HEK293 (cell line): ENCODE measurements around the gene ARHGAP26.

ENCODE experiments used
- CTCF ChIA-PET: fragments of 350-600 bp; formaldehyde crosslinking; extraction: SDS; loops from one replicate; lab custom pipeline; 2021; ENCODE audit warnings: antibody characterized with exemption; lab: Yijun Ruan, JAX
- POLR2A ChIA-PET: fragments of 300-600 bp; formaldehyde crosslinking; extraction: SDS; loops from one replicate; lab custom pipeline; 2020; ENCODE audit warnings: antibody characterized with exemption, inconsistent platforms; lab: Yijun Ruan, JAX
- H3K27ac ChIP-seq: fragments of 200-500 bp; sonication (Bioruptor generic); 2 replicates; pipeline ENCODE4 v1.5.1; 2014; ENCODE audit warnings: low read depth, low read length, control low read depth, inconsistent platforms; ENCODE audit errors: extremely low read depth
- H3K36me3 ChIP-seq, 2 experiments: fragments of 200-500 bp in 1 of 2; sonication (Bioruptor generic) in 1 of 2; 1 replicate in 1 of 2; 2 replicates in 1 of 2; pipeline ENCODE4 v1.5.1; 2014 to 2017; ENCODE audit warnings: inconsistent platforms in 2 of 2, low read length in 2 of 2; ENCODE audit not compliant: control insufficient read depth in 2 of 2, insufficient read depth in 1 of 2
- H3K4me1 ChIP-seq: fragments of 200-500 bp; sonication (Bioruptor generic); 2 replicates; pipeline ENCODE4 v1.5.1; 2014; ENCODE audit warnings: mild to moderate bottlenecking, low read length, inconsistent platforms; ENCODE audit not compliant: control insufficient read depth, insufficient read depth
- H3K4me3 ChIP-seq: 2 replicates; pipeline ENCODE4 v1.5.1; 2011; ENCODE audit warnings: low read depth, mild to moderate bottlenecking, control low read depth, low read length, moderate library complexity
- H3K9me3 ChIP-seq: fragments of 200-500 bp; sonication (Bioruptor generic); 2 replicates; pipeline ENCODE4 v1.5.1; 2014; ENCODE audit warnings: low read depth, low read length, inconsistent platforms; ENCODE audit not compliant: control insufficient read depth, insufficient read depth
- GLI4 ChIP-seq: fragments of 450-650 bp; formaldehyde crosslinking; IDR thresholded peaks from 2 replicates; pipeline ENCODE4 v1.5.1; 2016; ENCODE audit warnings: missing biosample characterization, missing genetic modification characterization
- KLF10 ChIP-seq: fragments of 450-650 bp; IDR thresholded peaks from 2 replicates; pipeline ENCODE4 v1.5.1; 2018; ENCODE audit warnings: missing biosample characterization, mild to moderate bottlenecking, missing genetic modification characterization
- KLF8 ChIP-seq: fragments of 450-650 bp; formaldehyde crosslinking; IDR thresholded peaks from 2 replicates; pipeline ENCODE4 v1.5.1; 2016; ENCODE audit warnings: missing biosample characterization, missing genetic modification characterization
- PRDM1 ChIP-seq: fragments of 450-650 bp; formaldehyde crosslinking; IDR thresholded peaks from 2 replicates; pipeline ENCODE4; 2016; ENCODE audit warnings: missing biosample characterization, missing genetic modification characterization
- SETDB1 ChIP-seq: IDR thresholded peaks from one replicate; pipeline ENCODE4 v1.6.1; 2017; ENCODE audit warnings: mild to moderate bottlenecking, low read length, moderate library complexity, mixed read lengths; ENCODE audit not compliant: insufficient read length
- TCF7L2 ChIP-seq: IDR thresholded peaks from 2 replicates; pipeline ENCODE4 v1.6.1; 2011; ENCODE audit warnings: low read depth, mild to moderate bottlenecking, inconsistent platforms, low read length, moderate library complexity, borderline replicate concordance
- YY2 ChIP-seq: fragments of 450-650 bp; formaldehyde crosslinking; IDR thresholded peaks from 2 replicates; pipeline ENCODE4 v1.5.1; 2016; ENCODE audit warnings: missing biosample characterization, missing genetic modification characterization
- ZBTB8A ChIP-seq: fragments of 450-650 bp; formaldehyde crosslinking; IDR thresholded peaks from 2 replicates; pipeline ENCODE4 v1.5.1; 2016; ENCODE audit warnings: missing biosample characterization, missing genetic modification characterization
- ZNF140 ChIP-seq: fragments of 450-650 bp; formaldehyde crosslinking; IDR thresholded peaks from 2 replicates; pipeline ENCODE4 v1.5.1; 2016; ENCODE audit warnings: missing biosample characterization, missing genetic modification characterization
- ZNF248 ChIP-seq: fragments of 450-650 bp; formaldehyde crosslinking; IDR thresholded peaks from 2 replicates; pipeline ENCODE4 v1.5.1; 2017; ENCODE audit warnings: missing biosample characterization, missing genetic modification characterization
- ZNF292 ChIP-seq: fragments of 450-650 bp; formaldehyde crosslinking; IDR thresholded peaks from 2 replicates; pipeline ENCODE4 v1.5.1; 2016; ENCODE audit warnings: low read depth, missing biosample characterization, missing genetic modification characterization, borderline replicate concordance
- ZNF354C ChIP-seq: fragments of 450-650 bp; formaldehyde crosslinking; IDR thresholded peaks from 2 replicates; pipeline ENCODE4 v1.5.1; 2016; ENCODE audit warnings: missing biosample characterization, missing genetic modification characterization, low read depth, borderline replicate concordance
- ZNF404 ChIP-seq: fragments of 450-650 bp; formaldehyde crosslinking; IDR thresholded peaks from 2 replicates; pipeline ENCODE4 v1.5.1; 2017; ENCODE audit warnings: missing biosample characterization, missing genetic modification characterization
- ZNF571 ChIP-seq: fragments of 450-650 bp; formaldehyde crosslinking; IDR thresholded peaks from 2 replicates; pipeline ENCODE4 v1.5.0; 2017; ENCODE audit warnings: missing biosample characterization, missing genetic modification characterization
- ZNF621 ChIP-seq: fragments of 450-650 bp; formaldehyde crosslinking; IDR thresholded peaks from 2 replicates; pipeline ENCODE4 v1.5.1; 2017; ENCODE audit warnings: missing biosample characterization, missing genetic modification characterization
- ZNF707 ChIP-seq: fragments of 450-650 bp; formaldehyde crosslinking; IDR thresholded peaks from 2 replicates; pipeline ENCODE4 v1.5.1; 2016; ENCODE audit warnings: missing biosample characterization, missing genetic modification characterization
- ZNF747 ChIP-seq: fragments of 450-650 bp; formaldehyde crosslinking; IDR thresholded peaks from 2 replicates; pipeline ENCODE4 v1.5.1; 2016; ENCODE audit warnings: missing biosample characterization, missing genetic modification characterization
- ZNF792 ChIP-seq: fragments of 450-650 bp; formaldehyde crosslinking; IDR thresholded peaks from 2 replicates; pipeline ENCODE4 v1.5.1; 2016; ENCODE audit warnings: missing biosample characterization, missing genetic modification characterization
- TF ChIP-seq, protein P1 (sequence below): fragments of 450-650 bp; formaldehyde crosslinking; IDR thresholded peaks from 2 replicates; pipeline ENCODE4 v1.5.1; 2017; ENCODE audit warnings: missing biosample characterization, missing genetic modification characterization
- TF ChIP-seq, protein P2 (sequence below): fragments of 450-650 bp; formaldehyde crosslinking; IDR thresholded peaks from 2 replicates; pipeline ENCODE4 v1.5.1; 2017; ENCODE audit warnings: missing biosample characterization, missing genetic modification characterization
- TF ChIP-seq, protein P3 (sequence below): fragments of 450-650 bp; formaldehyde crosslinking; IDR thresholded peaks from 2 replicates; pipeline ENCODE4 v1.5.1; 2016; ENCODE audit warnings: missing biosample characterization, missing genetic modification characterization
- TF ChIP-seq, protein P4 (sequence below): fragments of 450-650 bp; formaldehyde crosslinking; IDR thresholded peaks from 2 replicates; pipeline ENCODE4 v1.5.1; 2016; ENCODE audit warnings: missing biosample characterization, missing genetic modification characterization
- TF ChIP-seq, protein P5 (sequence below): IDR thresholded peaks from 2 replicates; pipeline ENCODE4 v1.6.1; 2011; ENCODE audit warnings: mild to moderate bottlenecking, low read depth, low read length, borderline replicate concordance
- TF ChIP-seq, protein P6 (sequence below): fragments of 450-650 bp; formaldehyde crosslinking; IDR thresholded peaks from 2 replicates; pipeline ENCODE4 v1.5.1; 2016; ENCODE audit warnings: missing biosample characterization, missing genetic modification characterization, borderline replicate concordance

ARHGAP26 gene

DNA sequence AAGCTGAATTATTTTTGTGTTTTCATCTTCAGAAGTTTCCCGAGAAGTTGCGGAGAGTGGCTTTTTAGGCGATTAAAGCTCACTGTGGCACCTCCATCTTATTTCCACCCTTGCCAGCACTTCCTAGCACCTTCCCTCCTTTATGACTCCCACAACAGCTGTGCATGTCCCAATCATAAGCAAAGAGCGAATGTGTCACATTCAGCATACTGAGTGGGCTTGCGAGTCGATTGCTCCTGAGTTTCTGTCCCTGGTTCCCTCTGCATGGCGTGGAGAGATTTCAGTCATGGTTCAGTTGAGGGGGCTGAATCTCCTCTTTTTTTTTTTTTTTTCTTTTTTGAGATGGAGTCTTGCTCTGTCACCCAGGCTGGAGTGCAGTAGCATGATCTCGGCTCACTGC lies 144.9 kb downstream of the ARHGAP26 start:
- POLR2A ChIA-PET: no interaction called here
- H3K27ac ChIP-seq: no peak overlapping the region
- CTCF ChIA-PET: interaction anchor here (0.6 to 5.9 kb wide), 16 partner anchors 9 to 1079 kb away, joined by 3 to 49 read pairs (median 6); no protein-coding TSS in a partner anchor

DNA sequence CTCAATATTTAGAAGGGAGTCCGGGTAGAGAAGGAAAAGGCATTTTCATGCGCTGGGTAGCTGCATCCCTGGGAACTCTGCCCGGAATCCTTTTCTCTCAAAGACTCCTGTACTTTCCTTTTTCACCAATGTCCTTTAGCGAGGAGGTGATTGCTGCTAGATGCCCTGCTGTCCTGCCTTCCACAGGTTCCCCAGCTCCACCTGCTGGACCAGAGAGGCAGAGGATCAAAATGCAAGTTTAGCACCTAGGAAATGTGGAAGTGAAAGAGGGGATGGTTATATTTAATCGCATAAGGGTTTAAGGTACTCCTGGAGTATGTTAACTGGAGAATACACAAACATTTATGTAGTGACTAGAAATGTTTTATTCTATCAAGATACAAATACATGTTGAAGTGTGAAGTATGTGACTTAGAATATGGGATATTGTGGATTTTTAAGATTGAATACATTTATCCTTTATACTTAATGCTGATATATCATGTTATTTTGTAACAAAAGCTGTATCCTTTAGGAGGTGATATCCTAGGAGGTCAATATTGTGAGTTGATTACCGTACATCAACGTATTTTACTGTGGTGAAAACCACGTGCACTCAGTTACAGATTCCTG lies 145.7 kb downstream of the ARHGAP26 start:
- ChIA-PET CTCF (interaction anchor here (0.5 to 5.9 kb wide), 27 partner anchors 9 to 1101 kb away, joined by 3 to 49 read pairs (median 4); no protein-coding TSS in a partner anchor), POLR2A (no interaction called here)
- no peaks in the 10 kb centered on the region for H3K9me3 ChIP-seq
- no peak overlapping the region for H3K27ac ChIP-seq
- peaks cover 0 to 6% of the 10 kb centered on the region in 2 experiments; a peak in 1 of 3 replicates for H3K36me3 ChIP-seq
- no peaks in the 10 kb centered on the region for H3K4me1 ChIP-seq
- H3K4me3 ChIP-seq: no peak overlapping the region
- TF ChIP-seq KLF8 (tag by site-specific recombination) (no peak), PRDM1 (tag by site-specific recombination) (peak; percentile 54; the same call in 1 of the 2 replicates), ZNF248 (tag by site-specific recombination) (no peak), YY2 (no peak), ZNF571 (tag by site-specific recombination) (no peak), TCF7L2 (no peak), ZNF404 (no peak), ZNF747 (tag by site-specific recombination) (no peak), ZNF292 (tag by site-specific recombination) (no peak), ZNF140 (no peak), KLF10 (tag by site-specific recombination) (no peak)
- TF ChIP-seq, protein P1, sequence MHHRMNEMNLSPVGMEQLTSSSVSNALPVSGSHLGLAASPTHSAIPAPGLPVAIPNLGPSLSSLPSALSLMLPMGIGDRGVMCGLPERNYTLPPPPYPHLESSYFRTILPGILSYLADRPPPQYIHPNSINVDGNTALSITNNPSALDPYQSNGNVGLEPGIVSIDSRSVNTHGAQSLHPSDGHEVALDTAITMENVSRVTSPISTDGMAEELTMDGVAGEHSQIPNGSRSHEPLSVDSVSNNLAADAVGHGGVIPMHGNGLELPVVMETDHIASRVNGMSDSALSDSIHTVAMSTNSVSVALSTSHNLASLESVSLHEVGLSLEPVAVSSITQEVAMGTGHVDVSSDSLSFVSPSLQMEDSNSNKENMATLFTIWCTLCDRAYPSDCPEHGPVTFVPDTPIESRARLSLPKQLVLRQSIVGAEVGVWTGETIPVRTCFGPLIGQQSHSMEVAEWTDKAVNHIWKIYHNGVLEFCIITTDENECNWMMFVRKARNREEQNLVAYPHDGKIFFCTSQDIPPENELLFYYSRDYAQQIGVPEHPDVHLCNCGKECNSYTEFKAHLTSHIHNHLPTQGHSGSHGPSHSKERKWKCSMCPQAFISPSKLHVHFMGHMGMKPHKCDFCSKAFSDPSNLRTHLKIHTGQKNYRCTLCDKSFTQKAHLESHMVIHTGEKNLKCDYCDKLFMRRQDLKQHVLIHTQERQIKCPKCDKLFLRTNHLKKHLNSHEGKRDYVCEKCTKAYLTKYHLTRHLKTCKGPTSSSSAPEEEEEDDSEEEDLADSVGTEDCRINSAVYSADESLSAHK (tag by site-specific recombination): no peak
- TF ChIP-seq, protein P2, sequence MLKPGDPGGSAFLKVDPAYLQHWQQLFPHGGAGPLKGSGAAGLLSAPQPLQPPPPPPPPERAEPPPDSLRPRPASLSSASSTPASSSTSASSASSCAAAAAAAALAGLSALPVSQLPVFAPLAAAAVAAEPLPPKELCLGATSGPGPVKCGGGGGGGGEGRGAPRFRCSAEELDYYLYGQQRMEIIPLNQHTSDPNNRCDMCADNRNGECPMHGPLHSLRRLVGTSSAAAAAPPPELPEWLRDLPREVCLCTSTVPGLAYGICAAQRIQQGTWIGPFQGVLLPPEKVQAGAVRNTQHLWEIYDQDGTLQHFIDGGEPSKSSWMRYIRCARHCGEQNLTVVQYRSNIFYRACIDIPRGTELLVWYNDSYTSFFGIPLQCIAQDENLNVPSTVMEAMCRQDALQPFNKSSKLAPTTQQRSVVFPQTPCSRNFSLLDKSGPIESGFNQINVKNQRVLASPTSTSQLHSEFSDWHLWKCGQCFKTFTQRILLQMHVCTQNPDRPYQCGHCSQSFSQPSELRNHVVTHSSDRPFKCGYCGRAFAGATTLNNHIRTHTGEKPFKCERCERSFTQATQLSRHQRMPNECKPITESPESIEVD (tag by site-specific recombination): no peak
- TF ChIP-seq, protein P3, sequence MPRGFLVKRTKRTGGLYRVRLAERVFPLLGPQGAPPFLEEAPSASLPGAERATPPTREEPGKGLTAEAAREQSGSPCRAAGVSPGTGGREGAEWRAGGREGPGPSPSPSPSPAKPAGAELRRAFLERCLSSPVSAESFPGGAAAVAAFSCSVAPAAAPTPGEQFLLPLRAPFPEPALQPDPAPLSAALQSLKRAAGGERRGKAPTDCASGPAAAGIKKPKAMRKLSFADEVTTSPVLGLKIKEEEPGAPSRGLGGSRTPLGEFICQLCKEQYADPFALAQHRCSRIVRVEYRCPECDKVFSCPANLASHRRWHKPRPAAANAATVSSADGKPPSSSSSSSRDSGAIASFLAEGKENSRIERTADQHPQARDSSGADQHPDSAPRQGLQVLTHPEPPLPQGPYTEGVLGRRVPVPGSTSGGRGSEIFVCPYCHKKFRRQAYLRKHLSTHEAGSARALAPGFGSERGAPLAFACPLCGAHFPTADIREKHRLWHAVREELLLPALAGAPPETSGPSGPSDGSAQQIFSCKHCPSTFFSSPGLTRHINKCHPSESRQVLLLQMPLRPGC (tag by site-specific recombination): no peak

More for the DNA sequence above, 144.9 kb downstream of the ARHGAP26 start:
- H3K4me1 ChIP-seq: no peaks in the 10 kb centered on the region
- H3K36me3 ChIP-seq: peaks cover 0 to 7% of the 10 kb centered on the region in 2 experiments; a peak in 1 of 3 replicates
- no peak overlapping the region for H3K4me3 ChIP-seq
- TF ChIP-seq ZNF621 (tag by site-specific recombination) (no peak), ZNF707 (tag by site-specific recombination) (no peak), SETDB1 (no peak), ZNF354C (tag by site-specific recombination) (no peak), ZBTB8A (tag by site-specific recombination) (no peak), ZNF792 (no peak), GLI4 (tag by site-specific recombination) (no peak)
- TF ChIP-seq, protein P4, sequence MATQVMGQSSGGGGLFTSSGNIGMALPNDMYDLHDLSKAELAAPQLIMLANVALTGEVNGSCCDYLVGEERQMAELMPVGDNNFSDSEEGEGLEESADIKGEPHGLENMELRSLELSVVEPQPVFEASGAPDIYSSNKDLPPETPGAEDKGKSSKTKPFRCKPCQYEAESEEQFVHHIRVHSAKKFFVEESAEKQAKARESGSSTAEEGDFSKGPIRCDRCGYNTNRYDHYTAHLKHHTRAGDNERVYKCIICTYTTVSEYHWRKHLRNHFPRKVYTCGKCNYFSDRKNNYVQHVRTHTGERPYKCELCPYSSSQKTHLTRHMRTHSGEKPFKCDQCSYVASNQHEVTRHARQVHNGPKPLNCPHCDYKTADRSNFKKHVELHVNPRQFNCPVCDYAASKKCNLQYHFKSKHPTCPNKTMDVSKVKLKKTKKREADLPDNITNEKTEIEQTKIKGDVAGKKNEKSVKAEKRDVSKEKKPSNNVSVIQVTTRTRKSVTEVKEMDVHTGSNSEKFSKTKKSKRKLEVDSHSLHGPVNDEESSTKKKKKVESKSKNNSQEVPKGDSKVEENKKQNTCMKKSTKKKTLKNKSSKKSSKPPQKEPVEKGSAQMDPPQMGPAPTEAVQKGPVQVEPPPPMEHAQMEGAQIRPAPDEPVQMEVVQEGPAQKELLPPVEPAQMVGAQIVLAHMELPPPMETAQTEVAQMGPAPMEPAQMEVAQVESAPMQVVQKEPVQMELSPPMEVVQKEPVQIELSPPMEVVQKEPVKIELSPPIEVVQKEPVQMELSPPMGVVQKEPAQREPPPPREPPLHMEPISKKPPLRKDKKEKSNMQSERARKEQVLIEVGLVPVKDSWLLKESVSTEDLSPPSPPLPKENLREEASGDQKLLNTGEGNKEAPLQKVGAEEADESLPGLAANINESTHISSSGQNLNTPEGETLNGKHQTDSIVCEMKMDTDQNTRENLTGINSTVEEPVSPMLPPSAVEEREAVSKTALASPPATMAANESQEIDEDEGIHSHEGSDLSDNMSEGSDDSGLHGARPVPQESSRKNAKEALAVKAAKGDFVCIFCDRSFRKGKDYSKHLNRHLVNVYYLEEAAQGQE (tag by site-specific recombination): no peak
- TF ChIP-seq, protein P5, sequence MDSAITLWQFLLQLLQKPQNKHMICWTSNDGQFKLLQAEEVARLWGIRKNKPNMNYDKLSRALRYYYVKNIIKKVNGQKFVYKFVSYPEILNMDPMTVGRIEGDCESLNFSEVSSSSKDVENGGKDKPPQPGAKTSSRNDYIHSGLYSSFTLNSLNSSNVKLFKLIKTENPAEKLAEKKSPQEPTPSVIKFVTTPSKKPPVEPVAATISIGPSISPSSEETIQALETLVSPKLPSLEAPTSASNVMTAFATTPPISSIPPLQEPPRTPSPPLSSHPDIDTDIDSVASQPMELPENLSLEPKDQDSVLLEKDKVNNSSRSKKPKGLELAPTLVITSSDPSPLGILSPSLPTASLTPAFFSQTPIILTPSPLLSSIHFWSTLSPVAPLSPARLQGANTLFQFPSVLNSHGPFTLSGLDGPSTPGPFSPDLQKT: no peak
- TF ChIP-seq, protein P6, sequence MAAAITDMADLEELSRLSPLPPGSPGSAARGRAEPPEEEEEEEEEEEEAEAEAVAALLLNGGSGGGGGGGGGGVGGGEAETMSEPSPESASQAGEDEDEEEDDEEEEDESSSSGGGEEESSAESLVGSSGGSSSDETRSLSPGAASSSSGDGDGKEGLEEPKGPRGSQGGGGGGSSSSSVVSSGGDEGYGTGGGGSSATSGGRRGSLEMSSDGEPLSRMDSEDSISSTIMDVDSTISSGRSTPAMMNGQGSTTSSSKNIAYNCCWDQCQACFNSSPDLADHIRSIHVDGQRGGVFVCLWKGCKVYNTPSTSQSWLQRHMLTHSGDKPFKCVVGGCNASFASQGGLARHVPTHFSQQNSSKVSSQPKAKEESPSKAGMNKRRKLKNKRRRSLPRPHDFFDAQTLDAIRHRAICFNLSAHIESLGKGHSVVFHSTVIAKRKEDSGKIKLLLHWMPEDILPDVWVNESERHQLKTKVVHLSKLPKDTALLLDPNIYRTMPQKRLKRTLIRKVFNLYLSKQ: no peak
- TF ChIP-seq, all 188 proteins: peak for 0
- H3K9me3 ChIP-seq: no peaks in the 10 kb centered on the region
